Measurements from ENCODE around the gene PLEKHH3.
A peak's percentile ranks its signal among the peaks of the same experiment; 100 is the strongest.

PLEKHH3 gene, protein sequence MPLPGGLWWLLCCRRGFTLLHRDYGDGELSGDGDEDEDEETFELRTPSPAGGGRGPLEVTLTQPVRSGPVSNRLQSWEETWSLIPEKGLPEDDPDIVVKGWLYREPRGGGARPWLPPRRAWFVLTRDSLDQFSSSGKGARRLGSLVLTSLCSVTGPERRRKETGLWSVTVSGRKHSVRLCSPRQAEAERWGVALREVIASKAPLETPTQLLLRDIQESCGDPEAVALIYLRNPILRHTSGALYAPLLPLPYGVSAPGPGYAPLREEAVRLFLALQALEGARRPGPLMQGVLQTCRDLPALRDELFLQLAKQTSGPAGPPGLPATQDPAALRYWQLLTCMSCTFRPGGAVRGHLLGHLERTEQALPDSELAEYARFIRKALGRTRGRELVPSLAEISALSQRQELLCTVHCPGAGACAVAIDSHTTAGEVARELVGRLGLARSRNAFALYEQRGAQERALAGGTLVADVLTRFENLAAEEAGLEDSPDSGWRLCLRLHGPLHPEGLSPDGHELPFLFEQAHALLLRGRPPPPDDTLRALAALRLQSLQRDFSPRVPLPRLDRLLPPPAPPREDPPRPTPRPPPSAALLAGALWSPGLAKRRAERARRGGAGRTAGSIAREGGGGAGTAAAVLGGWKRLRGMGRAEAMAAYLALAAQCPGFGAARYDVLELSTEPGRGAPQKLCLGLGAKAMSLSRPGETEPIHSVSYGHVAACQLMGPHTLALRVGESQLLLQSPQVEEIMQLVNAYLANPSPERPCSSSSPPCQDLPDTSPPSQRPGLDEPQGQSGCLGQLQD

DNA sequence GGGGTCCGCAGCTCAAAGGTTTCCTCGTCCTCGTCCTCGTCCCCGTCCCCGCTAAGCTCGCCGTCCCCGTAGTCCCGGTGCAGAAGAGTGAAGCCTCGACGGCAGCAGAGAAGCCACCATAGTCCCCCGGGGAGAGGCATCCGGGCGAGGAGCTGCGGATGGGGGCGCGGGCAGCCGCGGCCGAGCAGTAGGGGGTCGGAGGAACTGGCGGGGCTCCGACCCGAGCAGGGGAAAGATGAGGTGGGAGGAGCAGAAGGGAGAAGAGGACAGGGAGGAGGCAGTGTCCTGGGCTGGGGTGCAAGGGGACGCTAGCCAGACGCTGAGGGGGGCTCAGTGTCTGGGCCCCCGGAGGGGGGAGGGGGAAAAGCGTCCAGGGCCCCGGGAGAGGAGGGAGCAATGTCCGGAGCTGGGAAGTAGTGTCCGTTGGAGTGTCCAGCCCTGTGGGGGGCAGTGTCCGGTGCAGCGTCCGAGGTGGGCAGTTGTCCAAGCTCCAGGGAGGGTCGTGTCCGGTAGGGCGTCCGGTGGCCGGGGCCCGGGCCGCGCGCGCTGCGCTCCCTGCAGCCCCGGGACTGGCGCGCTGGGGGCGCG is at the start of gene PLEKHH3:
TSS of gene PLEKHH3 (minus strand) at position 571 of the 588 bp plus-strand sequence. CDS start at position 140, 431 bp downstream.
- DNase-seq (ENCODE audit: low read depth): no peak

GRCh38 chr17:42725143-42725542 is 48.3 kb upstream of the PLEKHH3 start:
- no peak for DNase-seq (ENCODE audit: low read depth)

DNA sequence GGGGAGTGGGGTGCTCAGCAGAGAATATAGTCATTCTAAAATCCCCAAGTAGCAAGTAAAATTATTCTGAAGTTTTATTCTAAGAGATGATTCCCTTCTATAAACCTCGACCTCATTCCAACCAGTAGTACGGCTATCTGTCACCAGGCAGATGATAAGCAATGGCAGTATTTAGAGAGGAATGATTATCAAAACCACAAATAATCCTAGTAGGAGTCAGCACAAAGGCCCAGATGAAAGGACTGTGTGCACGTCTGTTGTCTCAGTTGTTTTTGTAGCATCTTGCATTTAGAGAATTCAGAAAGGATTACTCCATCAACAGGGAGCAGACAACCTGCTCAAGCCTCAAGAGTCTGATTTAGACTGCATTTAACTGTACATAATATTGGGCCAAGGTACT is 46.8 kb upstream of the PLEKHH3 start:
- DNase-seq (ENCODE audit: low read depth): no peak

- DNase-seq (ENCODE audit: low read depth): peak; percentile 57
These were observed 44.3 kb upstream of the PLEKHH3 start for GRCh38 chr17:42720996-42721583.

- DNase-seq (ENCODE audit: low read depth): no peak
These were observed 32.8 kb upstream of the PLEKHH3 start for GRCh38 chr17:42709561-42709960.

GRCh38 chr17:42708588-42708987 is 31.8 kb upstream of the PLEKHH3 start:
- DNase-seq (ENCODE audit: low read depth): no peak

- DNase-seq (ENCODE audit: low read depth): no peak
These were observed 29.9 kb upstream of the PLEKHH3 start for GRCh38 chr17:42706732-42707131.

GRCh38 chr17:42704837-42705494 is 28.2 kb upstream of the PLEKHH3 start:
- DNase-seq (ENCODE audit: low read depth): no peak

GRCh38 chr17:42704490-42704836 is 27.7 kb upstream of the PLEKHH3 start:
- DNase-seq (ENCODE audit: low read depth): no peak

DNA sequence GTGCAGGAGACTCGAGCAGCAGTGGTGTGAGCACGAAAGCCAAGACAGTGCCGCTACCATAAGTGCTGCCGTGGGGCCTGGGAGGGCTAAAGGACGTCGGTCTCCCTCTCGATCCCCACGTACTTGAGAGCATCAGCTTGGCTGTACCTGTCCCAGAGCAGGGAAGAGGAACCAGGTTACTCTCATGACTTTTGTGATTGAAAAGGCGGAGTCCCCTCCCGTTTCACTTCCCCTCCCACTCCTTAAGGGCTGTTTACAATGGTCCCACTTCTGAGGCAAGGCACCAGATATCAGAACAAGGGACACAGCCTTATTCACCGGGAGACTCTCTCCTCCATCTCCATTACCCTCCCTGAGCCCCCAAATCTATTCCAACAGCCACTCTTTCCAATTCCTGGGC is 25.7 kb upstream of the PLEKHH3 start:
- no peak for DNase-seq (ENCODE audit: low read depth)

GRCh38 chr17:42700586-42701289 is 23.9 kb upstream of the PLEKHH3 start:
- DNase-seq (ENCODE audit: low read depth): no peak

DNA sequence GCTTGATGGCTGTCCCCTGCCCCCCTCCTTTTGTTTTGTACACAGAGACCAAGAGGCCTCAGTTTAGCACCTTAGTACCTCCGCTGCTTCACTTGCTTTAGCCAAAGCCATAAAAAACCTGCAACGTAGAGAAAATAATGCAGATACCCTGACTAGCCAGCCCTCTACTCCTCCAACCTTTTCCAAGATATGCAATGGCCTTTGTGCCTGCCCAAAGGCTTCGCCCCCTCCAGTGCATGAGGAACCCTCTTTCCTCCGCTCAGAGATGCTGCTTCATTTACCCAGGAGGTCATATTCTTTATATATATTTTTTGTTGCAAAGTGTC is 22.6 kb upstream of the PLEKHH3 start:
- DNase-seq (ENCODE audit: low read depth): no peak

DNA sequence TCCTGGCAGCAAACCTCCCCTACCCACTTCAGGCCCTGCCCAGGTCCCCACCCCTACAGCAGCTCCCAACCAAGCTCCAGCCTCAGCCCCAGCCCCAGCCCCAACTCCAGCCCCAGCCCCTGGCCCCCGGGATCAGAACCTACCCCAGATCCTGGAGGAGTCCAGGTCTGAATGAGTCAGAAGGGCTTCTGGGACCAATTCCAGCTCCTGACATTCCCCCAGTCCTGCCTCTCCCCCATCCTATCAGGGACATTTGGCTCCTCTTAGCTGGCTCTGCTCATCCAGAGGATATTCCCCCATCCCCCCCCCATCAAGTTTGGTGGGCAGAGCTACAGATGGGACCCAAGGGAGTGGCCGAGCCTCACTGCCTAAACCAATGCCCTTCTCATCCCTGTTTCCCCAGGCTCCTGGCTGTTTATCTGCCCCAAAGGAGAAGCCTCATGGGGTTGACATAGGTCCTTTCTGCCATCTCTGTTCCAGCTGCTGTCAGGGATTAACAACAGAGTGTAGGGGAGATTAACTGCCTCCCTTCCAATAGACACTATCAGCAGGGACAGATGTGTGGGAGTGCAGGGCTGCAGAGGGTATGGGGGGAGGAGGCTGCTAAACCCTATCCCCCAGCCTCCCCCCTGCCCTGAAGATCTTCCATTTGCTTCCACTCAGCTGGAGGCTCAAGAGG is 22.1 kb upstream of the PLEKHH3 start:
- DNase-seq (ENCODE audit: low read depth): peak; percentile 64

DNA sequence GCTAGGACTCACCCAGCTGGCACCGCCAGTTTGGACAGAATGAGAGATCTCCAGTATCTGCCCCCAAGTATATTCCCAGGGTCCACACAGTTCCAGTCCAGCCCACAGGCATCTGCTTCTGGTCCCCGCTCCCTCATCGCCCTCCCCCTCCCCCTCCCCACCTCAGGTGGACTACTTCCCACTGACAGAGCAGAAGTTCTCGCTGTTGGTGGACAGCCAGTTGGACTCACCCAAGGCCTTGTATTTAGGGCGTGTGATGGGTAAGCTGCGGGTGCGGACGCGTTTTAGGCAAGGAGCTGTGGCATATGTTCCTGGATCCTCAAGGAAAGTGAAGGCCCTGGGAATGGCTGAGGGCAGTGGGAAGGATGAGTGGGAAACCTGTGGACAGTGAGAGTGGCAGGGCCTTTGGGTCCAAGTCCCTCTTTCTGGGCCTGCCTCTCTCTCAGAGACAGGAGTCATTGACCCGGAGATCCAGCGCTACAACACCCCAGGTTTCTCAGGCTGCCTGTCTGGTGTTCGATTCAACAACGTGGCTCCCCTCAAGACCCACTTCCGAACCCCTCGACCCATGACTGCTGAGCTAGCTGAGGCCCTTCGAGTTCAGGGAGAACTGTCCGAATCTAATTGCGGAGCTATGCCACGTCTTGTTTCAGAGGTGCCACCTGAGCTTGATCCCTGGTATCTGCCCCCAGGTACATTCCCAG is 20.5 kb upstream of the PLEKHH3 start:
- DNase-seq (ENCODE audit: low read depth): no peak

GRCh38 chr17:42695500-42695899 is 18.7 kb upstream of the PLEKHH3 start:
- no peak for DNase-seq (ENCODE audit: low read depth)

DNA sequence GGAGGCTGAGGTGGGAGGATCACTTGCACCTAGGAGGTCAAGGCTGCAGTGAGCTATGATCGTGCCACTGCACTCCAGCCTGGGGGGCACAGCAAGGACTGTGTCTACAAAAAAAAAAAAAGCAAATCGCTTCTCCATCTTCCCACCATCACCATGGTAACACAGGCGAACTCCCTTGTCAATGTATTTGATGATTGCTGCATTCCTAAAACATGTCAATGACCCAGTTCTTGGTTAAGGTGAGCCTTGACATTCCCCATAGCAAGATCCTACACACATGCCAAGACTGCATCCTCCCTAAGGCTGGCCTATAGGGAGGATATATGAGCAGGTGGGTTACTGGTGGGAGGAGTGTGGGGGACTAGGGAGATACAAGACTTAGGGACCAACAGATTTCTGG is 17.7 kb upstream of the PLEKHH3 start:
- no peak for DNase-seq (ENCODE audit: low read depth)

DNA sequence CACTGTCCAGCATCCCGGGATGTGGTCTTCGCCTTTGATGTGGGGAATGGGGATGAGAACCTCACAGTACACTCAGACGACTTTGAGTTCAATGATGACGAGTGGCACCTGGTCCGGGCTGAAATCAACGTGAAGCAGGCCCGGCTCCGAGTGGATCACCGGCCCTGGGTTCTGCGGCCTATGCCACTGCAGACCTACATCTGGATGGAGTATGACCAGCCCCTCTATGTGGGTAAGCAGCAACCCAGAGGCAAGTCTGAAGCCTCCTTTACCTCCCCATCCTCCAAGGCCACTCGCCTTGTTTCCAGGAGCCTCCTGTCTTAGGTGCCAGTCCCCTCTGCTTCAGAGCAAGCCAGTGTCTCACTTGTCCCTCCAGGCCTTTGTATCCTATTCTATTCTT is 15.7 kb upstream of the PLEKHH3 start:
- no peak for DNase-seq (ENCODE audit: low read depth)

DNA sequence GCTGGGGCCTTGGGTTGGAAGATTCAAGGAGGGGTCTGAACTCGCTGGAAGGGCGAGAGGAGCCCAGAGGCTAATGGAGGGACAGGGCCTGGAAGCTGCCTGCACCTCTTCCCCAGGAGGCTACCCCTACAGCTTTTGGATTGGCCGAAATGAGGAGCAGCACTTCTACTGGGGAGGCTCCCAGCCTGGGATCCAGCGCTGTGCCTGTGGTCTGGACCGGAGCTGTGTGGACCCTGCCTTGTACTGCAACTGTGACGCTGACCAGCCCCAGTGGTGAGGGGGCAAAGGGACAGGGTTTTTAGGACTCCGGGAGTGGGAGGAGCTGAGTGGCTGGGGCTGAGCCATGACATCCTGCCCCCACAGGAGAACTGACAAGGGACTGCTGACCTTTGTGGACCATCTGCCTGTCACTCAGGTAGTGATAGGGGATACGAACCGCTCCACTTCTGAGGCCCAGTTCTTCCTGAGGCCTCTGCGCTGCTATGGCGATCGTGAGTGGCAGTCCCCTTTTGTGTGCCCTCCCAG is 14.3 kb upstream of the PLEKHH3 start:
- no peak for DNase-seq (ENCODE audit: low read depth)

DNA sequence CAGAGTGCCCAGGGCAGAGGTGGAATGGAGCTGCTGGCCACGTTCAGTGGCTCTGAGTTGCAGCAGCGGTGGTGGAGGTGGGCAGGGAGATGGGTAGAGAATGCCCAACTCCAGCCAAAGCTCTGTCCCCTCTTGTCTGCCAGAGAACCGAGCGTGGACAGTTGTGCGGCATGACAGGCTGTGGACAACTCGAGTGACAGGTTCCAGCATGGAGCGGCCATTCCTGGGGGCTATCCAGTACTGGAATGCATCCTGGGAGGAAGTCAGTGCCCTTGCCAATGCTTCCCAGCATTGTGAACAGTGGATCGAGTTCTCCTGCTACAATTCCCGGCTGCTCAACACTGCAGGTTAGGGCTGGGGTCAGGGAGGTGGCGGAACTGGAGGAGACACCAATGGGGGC is 13.8 kb upstream of the PLEKHH3 start:
- DNase-seq (ENCODE audit: low read depth): no peak

DNA sequence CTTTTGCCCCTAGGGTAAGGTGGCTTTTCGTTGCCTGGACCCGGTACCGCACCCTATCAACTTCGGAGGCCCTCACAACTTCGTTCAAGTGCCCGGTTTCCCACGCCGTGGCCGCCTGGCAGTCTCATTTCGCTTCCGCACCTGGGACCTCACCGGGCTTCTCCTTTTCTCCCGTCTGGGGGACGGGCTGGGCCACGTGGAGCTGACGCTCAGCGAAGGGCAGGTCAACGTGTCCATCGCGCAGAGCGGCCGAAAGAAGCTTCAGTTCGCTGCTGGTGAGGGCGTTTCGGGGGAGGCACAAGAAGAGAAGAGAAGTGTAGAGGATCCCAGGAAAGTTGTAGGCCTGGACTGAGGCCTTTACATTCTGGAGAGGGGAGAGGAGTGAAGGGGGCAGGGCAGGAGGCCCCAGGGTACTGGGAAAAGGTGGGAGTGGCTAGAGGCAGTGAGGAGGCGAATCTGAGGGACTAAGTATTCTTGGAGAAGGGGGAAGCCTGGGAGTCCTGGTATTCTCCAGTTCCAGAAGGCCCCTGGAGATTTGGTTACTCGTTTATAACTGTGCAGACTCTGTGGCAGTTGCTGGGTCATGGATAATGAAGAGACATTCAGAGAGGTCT is 11.0 kb upstream of the PLEKHH3 start:
- DNase-seq (ENCODE audit: low read depth): no peak

Data from stromal cell of bone marrow (primary cell).